Esophagus squamous epithelium (tissue), 4 donors: Measurements from ENCODE around the gene RASA3.

Experiments used
- CTCF ChIP-seq, 6 experiments: fragments of 450-650 bp in 4 of 6; fragments of 200-600 bp in 2 of 6; sonication (generic) in 2 of 6; IDR thresholded peaks; one replicate each; pipeline ENCODE4 v1.5.1; 2016 to 2019; ENCODE audit warnings: antibody characterized with exemption in 6 of 6, mild to moderate bottlenecking in 4 of 6, moderate library complexity in 4 of 6
- POLR2A ChIP-seq, 4 donors: fragments of 450-650 bp; IDR thresholded peaks; one replicate each; pipeline ENCODE4 v1.6.1; 2017; ENCODE audit warnings: antibody characterized with exemption in 4 of 4, mild to moderate bottlenecking in 4 of 4, moderate library complexity in 3 of 4

DNA sequence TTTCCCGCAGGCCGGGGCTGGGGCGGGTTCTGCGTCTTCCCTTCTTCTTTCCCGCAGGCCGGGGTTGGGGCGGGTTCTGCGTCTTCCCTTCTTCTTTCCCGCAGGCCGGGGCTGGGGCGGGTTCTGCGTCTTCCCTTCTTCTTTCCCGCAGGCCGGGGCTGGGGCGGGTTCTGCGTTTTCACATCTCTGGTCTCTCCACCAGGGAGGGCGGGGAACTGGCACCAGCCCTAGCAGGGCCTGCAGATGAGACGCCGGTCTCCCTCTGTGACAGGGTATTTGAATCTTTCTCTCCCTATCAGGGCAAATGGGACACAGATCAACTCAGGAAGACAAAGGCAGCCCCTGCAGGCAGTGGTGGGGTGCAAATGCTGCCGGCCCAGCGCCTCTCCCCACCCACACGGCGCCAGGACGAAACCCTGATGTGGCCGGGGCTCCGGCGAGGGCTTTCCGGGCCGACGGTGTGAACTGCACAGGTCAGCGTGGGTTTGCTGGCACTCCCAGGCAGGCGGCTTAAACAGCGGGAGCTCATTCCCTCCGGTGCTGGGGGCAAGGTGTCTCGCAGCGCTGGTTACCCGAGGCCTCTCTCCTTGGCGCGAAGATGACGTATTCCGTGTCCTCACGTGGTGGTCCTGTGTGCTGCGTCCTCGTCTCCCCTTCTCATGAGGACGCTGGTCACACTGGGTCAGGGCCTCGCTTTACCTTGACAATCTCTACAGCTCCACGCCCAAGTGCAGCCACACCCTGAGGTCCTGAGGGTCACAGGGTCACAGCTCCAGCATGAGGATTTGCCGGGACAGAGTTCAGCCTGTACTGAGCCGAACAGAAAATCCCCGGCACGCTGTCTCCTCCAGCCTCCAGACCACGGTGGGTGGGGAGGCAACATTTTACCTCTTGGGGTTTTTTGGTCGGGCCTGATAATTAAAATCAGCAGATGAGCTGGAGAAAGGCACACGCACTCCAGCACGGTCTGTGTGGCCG is 157.8 kb downstream of the RASA3 start:
- TF ChIP-seq POLR2A (IDR thresholded peaks at IDR 0.05): no peak
- TF ChIP-seq CTCF (IDR thresholded peaks at IDR 0.05): no peak
